MM.1S (cell line): Measurements from ENCODE around the gene ZNF608.

ENCODE experiments used
- DNase-seq: peaks from one replicate; pipeline ENCODE4 v3.0.0-alpha.2; 2015
- H2AFZ ChIP-seq: fragments of 300-600 bp; sonication (generic); 2 replicates; pipeline ENCODE4 v1.6.0; 2016; ENCODE audit warnings: antibody characterized with exemption, low read length
- H3F3A ChIP-seq: fragments of 300-600 bp; sonication (generic); 2 replicates; pipeline ENCODE4 v1.6.1; 2016; ENCODE audit warnings: mild to moderate bottlenecking, antibody characterized with exemption, low read length, moderate library complexity, mixed read lengths; ENCODE audit not compliant: insufficient read depth
- H3K27ac ChIP-seq: fragments of 300-600 bp; sonication (generic); 2 replicates; pipeline ENCODE4 v1.5.1; 2016; ENCODE audit warnings: mild to moderate bottlenecking, low read length
- H3K27me3 ChIP-seq: fragments of 300-600 bp; sonication (generic); replicated peaks from 2 replicates; pipeline ENCODE4 v1.6.0; 2016; ENCODE audit warnings: low read length; ENCODE audit not compliant: insufficient read depth
- H3K36me3 ChIP-seq: fragments of 300-600 bp; sonication (generic); replicated peaks from 2 replicates; pipeline ENCODE4 v1.6.1; 2016; ENCODE audit warnings: mild to moderate bottlenecking, low read length, mixed read lengths; ENCODE audit not compliant: insufficient read depth
- H3K4me1 ChIP-seq: fragments of 300-600 bp; sonication (generic); 2 replicates; pipeline ENCODE4 v1.6.1; 2016; ENCODE audit warnings: low read length, mixed read lengths
- H3K4me2 ChIP-seq: fragments of 300-600 bp; sonication (generic); 2 replicates; pipeline ENCODE4 v1.6.0; 2016; ENCODE audit warnings: low read depth, low read length
- H3K4me3 ChIP-seq: fragments of 300-600 bp; sonication (generic); 2 replicates; pipeline ENCODE4 v1.5.1; 2016; ENCODE audit warnings: low read length, mixed read lengths
- H3K79me2 ChIP-seq: fragments of 300-600 bp; sonication (generic); 2 replicates; pipeline ENCODE4 v1.6.1; 2016; ENCODE audit warnings: mixed run types, low read length, mixed read lengths
- H3K9ac ChIP-seq: fragments of 300-600 bp; sonication (generic); 2 replicates; pipeline ENCODE4 v1.6.1; 2016; ENCODE audit warnings: low read length, mixed read lengths
- H3K9me2 ChIP-seq: fragments of 300-600 bp; sonication (generic); replicated peaks from 2 replicates; pipeline ENCODE4 v1.6.1; 2016; ENCODE audit warnings: mild to moderate bottlenecking, low read length, mixed read lengths; ENCODE audit not compliant: insufficient read depth
- H3K9me3 ChIP-seq: fragments of 300-600 bp; sonication (generic); replicated peaks from 2 replicates; pipeline ENCODE4 v1.6.1; 2016; ENCODE audit warnings: mild to moderate bottlenecking, low read length, mixed read lengths; ENCODE audit not compliant: insufficient read depth
- H4K20me1 ChIP-seq: fragments of 300-600 bp; sonication (generic); 2 replicates; pipeline ENCODE4 v1.6.1; 2016; ENCODE audit warnings: mild to moderate bottlenecking, low read length, moderate library complexity, mixed read lengths; ENCODE audit not compliant: insufficient read depth
- EZH2 ChIP-seq: fragments of 300-600 bp; sonication (generic); optimal IDR thresholded peaks from 2 replicates; pipeline ENCODE3; 2017; ENCODE audit warnings: low read depth, mild to moderate bottlenecking, antibody characterized with exemption, low read length, mixed read lengths
- EZH2phosphoT487 ChIP-seq: fragments of 300-600 bp; sonication (generic); IDR thresholded peaks from 2 replicates; pipeline ENCODE4 v1.6.1; 2018; ENCODE audit warnings: antibody characterized with exemption, low read length
- TF ChIP-seq, protein P1 (sequence below): fragments of 300-600 bp; sonication (generic); IDR thresholded peaks from 2 replicates; pipeline ENCODE4 v1.5.1; 2016; ENCODE audit warnings: antibody characterized with exemption, low read length, mixed read lengths

ZNF608 gene

DNA sequence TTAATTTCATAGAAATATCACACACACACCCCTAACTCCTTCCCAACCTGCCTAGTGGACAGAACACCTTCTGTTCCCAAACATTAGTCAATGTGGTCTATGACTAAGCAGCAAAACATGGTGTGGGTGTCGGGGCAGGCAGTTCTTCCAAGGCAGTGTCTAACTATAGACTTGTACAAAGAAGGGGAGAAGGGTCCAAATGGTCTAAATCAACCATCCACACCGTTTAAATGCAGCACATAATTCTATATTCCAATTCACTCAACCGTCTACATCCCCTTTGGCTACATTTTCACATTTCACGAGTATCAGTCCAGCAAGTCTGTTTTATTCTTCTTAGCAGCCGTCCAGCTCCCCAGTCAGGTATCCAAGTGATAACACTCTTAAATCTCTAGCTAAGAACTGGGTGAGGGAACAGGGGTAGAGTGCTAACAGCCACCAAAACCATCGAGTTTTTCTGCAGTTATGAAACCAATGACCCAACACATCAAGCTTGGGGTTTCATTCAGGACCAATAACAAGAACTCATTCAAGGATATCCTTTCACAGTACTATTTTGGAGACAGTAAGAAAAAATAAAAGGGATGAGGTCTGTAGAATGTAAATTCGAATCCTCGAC, 3.3 kb downstream of the ZNF608 start:
- Histone ChIP-seq H3K79me2 (no peaks in the 10 kb centered on the region), H3K4me1 (no peaks in the 10 kb centered on the region), H3K4me2 (no peak overlapping the region), H3K9ac (no peak overlapping the region), H3K27ac (no peak overlapping the region), H4K20me1 (no peaks in the 10 kb centered on the region), H3K9me2 (no peaks in the 10 kb centered on the region), H2AFZ (no peak overlapping the region), H3K4me3 (no peak overlapping the region), H3K9me3 (no peaks in the 10 kb centered on the region), H3K36me3 (no peaks in the 10 kb centered on the region), H3K27me3 (no peaks in the 10 kb centered on the region), H3F3A (0 out of 2 replicates have a peak, but pooled peaks cover 6% of the 10 kb centered on the region)
- DNase-seq, result no peak
- TF ChIP-seq EZH2phosphoT487 (no peak), EZH2 (no peak)
- TF ChIP-seq, protein P1, sequence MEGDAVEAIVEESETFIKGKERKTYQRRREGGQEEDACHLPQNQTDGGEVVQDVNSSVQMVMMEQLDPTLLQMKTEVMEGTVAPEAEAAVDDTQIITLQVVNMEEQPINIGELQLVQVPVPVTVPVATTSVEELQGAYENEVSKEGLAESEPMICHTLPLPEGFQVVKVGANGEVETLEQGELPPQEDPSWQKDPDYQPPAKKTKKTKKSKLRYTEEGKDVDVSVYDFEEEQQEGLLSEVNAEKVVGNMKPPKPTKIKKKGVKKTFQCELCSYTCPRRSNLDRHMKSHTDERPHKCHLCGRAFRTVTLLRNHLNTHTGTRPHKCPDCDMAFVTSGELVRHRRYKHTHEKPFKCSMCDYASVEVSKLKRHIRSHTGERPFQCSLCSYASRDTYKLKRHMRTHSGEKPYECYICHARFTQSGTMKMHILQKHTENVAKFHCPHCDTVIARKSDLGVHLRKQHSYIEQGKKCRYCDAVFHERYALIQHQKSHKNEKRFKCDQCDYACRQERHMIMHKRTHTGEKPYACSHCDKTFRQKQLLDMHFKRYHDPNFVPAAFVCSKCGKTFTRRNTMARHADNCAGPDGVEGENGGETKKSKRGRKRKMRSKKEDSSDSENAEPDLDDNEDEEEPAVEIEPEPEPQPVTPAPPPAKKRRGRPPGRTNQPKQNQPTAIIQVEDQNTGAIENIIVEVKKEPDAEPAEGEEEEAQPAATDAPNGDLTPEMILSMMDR, result no peak

DNA sequence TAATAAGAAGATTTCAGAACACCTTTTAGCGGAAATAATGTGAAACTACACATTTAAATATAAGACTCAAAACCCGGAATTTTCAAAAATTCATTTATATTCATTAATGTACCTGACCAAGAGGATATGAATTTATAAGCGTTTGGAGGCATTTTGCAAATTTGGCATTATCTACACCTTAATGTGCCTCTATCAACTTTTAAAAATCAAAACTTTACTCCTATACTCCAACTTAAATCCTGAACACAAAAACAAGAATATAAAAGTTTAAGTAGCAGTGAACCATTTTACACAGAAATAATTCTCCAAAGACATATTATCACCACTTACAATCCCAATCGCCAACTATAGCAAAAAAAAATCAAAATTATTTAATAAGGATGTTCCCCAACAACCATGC, 3.9 kb downstream of the ZNF608 start:
- Histone ChIP-seq H3K9me2 (no peaks in the 10 kb centered on the region), H2AFZ (no peak overlapping the region), H3K9me3 (no peaks in the 10 kb centered on the region), H3K4me2 (no peak overlapping the region), H3K36me3 (no peaks in the 10 kb centered on the region), H3K27ac (no peak overlapping the region), H3K27me3 (no peaks in the 10 kb centered on the region), H4K20me1 (no peaks in the 10 kb centered on the region), H3K9ac (no peak overlapping the region), H3K79me2 (no peaks in the 10 kb centered on the region), H3K4me1 (no peaks in the 10 kb centered on the region), H3K4me3 (no peak overlapping the region), H3F3A (0 out of 2 replicates have a peak, but pooled peaks cover under 1% of the 10 kb centered on the region)
- DNase-seq, result no peak
- TF ChIP-seq EZH2 (no peak), EZH2phosphoT487 (no peak)
- TF ChIP-seq, protein P1, result no peak

DNA sequence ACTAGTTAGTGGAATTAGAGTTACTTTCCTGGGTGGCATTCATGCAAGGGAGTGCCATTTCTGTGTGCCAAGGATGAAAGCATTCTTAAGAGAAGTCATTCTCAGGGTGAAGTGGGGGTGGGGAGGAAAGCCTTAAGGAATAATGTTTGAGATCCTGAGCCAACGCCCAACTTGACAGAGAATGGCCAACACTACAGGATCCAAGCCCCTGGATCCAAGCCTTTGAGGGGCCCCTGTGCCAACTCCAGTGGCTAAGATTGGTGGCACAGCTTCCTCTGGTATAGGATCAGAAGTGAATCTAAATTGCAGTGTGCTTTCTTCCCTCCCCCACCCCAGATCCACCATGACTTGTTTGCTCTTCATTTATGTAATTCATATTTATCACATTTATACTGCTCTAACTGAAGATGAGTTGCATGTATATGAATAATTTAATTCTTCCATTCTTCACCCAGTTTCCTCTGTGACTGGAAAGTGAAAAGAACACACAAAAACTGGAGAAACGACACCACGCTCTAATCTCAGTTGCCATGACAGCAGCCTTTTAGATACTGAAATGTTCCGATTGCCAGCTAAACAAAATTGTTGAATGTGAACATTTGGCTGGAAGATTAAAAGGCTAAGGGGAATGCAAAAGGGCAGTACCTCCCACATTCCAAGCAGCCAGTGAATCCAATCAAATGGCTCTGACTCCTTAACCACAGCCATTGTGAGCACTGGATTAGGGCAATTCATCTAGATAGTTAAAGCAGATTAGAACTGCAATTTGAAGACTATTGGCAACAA, 4.5 kb downstream of the ZNF608 start:
- H3K36me3 ChIP-seq, result no peaks in the 10 kb centered on the region
- no peaks in the 10 kb centered on the region for H3K79me2 ChIP-seq
- H3K4me2 ChIP-seq, result no peak overlapping the region
- no peak overlapping the region for H3K27ac ChIP-seq
- DNase-seq, result no peak
- TF ChIP-seq, protein P1, result no peak
- TF ChIP-seq EZH2phosphoT487, result no peak
- no peak for TF ChIP-seq EZH2
- H3K27me3 ChIP-seq, result no peaks in the 10 kb centered on the region
- H3F3A ChIP-seq, result no peaks in the 10 kb centered on the region
- H3K9me3 ChIP-seq, result no peaks in the 10 kb centered on the region
- H3K9ac ChIP-seq, result no peak overlapping the region
- no peak overlapping the region for H2AFZ ChIP-seq
- no peaks in the 10 kb centered on the region for H4K20me1 ChIP-seq
- no peaks in the 10 kb centered on the region for H3K9me2 ChIP-seq
- no peaks in the 10 kb centered on the region for H3K4me1 ChIP-seq
- no peak overlapping the region for H3K4me3 ChIP-seq
